ENCODE measurements around the gene DMRTC2. TPM values are rescaled to one million over a fixed set of nuclear protein-coding genes. Genes with fewer than 3 reads are reported as not detected.

Gene DMRTC2
- total and polyA plus RNA-seq, 9 of the 15 experiments (the other 6 are each of a cell fraction or from before 2014, with no cell fraction given): 0.03 TPM; not detected in 8

DNA sequence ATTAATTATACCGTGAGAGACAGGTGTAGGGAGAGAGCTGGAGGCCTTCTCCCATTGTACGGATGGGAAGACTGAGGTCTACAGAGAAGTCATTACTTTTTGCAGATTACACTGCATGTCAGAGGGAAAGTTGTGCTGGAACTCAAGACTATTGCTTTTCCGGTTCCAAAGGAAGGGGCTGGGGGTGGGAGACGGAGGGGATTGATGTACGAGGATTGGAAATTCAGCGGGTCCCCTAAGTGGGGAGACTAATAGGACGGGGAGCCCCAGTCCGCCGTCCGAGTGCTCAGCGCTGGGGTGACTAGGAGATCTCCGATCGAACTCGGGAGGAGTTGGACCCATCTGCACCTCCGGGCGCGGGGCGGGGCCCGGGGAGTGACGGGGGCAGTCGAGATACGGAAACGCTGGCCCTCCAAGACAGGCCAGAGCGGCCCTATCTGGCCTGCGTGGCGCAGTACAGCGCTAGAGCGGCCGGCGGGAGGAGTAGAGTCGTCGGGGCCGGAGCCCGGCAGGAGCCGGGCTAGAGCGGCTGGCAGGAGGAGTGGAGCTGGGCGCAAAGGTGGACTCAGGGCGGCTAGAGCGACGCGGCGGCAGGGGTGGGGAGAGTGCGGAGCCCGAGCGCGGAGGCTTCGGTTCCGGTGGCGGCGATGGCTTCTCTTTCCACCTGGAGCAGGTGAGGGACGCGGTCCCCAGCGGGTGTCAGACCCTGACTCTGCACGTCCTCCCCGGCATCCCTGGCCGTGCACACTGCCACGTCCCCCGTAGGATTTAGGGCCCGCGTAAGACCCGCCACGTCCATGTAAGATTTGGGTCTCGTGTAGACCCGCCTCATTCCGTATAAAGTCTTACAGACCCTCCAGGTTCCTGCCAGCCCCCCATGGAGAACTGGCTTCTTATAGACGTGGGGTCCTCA is 39.2 kb downstream of the DMRTC2 start (continued):
- TF ChIP-seq, protein P1, sequence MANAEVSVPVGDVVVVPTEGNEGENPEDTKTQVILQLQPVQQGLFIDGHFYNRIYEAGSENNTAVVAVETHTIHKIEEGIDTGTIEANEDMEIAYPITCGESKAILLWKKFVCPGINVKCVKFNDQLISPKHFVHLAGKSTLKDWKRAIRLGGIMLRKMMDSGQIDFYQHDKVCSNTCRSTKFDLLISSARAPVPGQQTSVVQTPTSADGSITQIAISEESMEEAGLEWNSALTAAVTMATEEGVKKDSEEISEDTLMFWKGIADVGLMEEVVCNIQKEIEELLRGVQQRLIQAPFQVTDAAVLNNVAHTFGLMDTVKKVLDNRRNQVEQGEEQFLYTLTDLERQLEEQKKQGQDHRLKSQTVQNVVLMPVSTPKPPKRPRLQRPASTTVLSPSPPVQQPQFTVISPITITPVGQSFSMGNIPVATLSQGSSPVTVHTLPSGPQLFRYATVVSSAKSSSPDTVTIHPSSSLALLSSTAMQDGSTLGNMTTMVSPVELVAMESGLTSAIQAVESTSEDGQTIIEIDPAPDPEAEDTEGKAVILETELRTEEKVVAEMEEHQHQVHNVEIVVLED (CRISPR knock-in tag; IDR thresholded peaks at IDR 0.05): peak; percentile 82
- TF ChIP-seq ZNF384 (IDR thresholded peaks at IDR 0.05; ENCODE audit: low read depth, low read length) (no peak), ZNF445 (CRISPR knock-in tag; IDR thresholded peaks at IDR 0.05; ENCODE audit: low read depth) (no peak), ETS2 (tag; IDR thresholded peaks at IDR 0.05; ENCODE audit: borderline replicate concordance, poor library complexity, severe bottlenecking) (no peak), POLR2AphosphoS5 (IDR thresholded peaks at IDR 0.05; ENCODE audit: control insufficient read depth, insufficient read depth, low read depth, low read length) (peak; percentile 79; the same call in 1 of the 2 replicates), BCL6 (CRISPR knock-in tag; IDR thresholded peaks at IDR 0.05) (no peak), TAF15 (IDR thresholded peaks at IDR 0.05; ENCODE audit: low read depth, low read length) (no peak), ZSCAN29 (IDR thresholded peaks at IDR 0.05) (peak; percentile 94), TAF9B (IDR thresholded peaks at IDR 0.05; ENCODE audit: partially characterized antibody) (peak; percentile 75), ATF3 (IDR thresholded peaks at IDR 0.05) (peak; percentile 20; the same call in 1 of the 2 replicates), ATF3 (CRISPR knock-in tag; conservative IDR thresholded peaks at IDR 0.05) (0 out of 2 replicates have a peak, but pooled peaks have one; percentile 50), ETS1 (conservative IDR thresholded peaks at IDR 0.05; ENCODE audit: control insufficient read depth, low read depth, low read length) (peak; percentile 80), SUPT5H (IDR thresholded peaks at IDR 0.05) (peak; percentile 85), RUNX1 (IDR thresholded peaks at IDR 0.05; ENCODE audit: low read depth) (no peak), ZNF695 (CRISPR knock-in tag; IDR thresholded peaks at IDR 0.05) (no peak), FOXP1 (CRISPR knock-in tag; IDR thresholded peaks at IDR 0.05) (0 out of 2 replicates have a peak, but pooled peaks have one; percentile 18)
- TF ChIP-seq, protein P2, sequence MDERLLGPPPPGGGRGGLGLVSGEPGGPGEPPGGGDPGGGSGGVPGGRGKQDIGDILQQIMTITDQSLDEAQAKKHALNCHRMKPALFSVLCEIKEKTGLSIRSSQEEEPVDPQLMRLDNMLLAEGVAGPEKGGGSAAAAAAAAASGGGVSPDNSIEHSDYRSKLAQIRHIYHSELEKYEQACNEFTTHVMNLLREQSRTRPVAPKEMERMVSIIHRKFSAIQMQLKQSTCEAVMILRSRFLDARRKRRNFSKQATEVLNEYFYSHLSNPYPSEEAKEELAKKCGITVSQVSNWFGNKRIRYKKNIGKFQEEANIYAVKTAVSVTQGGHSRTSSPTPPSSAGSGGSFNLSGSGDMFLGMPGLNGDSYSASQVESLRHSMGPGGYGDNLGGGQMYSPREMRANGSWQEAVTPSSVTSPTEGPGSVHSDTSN (CRISPR knock-in tag; IDR thresholded peaks at IDR 0.05; ENCODE audit: low read depth): peak; percentile 60
- TF ChIP-seq, protein P2 (tag; conservative IDR thresholded peaks at IDR 0.05; ENCODE audit: low read depth): peak; percentile 75
- TF ChIP-seq, protein P3, sequence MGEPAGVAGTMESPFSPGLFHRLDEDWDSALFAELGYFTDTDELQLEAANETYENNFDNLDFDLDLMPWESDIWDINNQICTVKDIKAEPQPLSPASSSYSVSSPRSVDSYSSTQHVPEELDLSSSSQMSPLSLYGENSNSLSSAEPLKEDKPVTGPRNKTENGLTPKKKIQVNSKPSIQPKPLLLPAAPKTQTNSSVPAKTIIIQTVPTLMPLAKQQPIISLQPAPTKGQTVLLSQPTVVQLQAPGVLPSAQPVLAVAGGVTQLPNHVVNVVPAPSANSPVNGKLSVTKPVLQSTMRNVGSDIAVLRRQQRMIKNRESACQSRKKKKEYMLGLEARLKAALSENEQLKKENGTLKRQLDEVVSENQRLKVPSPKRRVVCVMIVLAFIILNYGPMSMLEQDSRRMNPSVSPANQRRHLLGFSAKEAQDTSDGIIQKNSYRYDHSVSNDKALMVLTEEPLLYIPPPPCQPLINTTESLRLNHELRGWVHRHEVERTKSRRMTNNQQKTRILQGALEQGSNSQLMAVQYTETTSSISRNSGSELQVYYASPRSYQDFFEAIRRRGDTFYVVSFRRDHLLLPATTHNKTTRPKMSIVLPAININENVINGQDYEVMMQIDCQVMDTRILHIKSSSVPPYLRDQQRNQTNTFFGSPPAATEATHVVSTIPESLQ (CRISPR knock-in tag; IDR thresholded peaks at IDR 0.05): 0 out of 2 replicates have a peak, but pooled peaks have one; percentile 80
